Suppressor macrophage (primary cell): Measurements from ENCODE around the gene NLGN3.
"Not testable (repeated sequence)": the region's sequence is repeated elsewhere in the genome, so short reads cannot be mapped to it uniquely, and the experiment has no call there.

Source experiments
- DNase-seq, 4 experiments: peaks; one replicate each; pipeline ENCODE4 v3.0.0-alpha.2; 2020 to 2022

NLGN3 gene

GRCh38 chrX:71170660-71171059 lies 26.0 kb downstream of the NLGN3 start:
- DNase-seq: no peak

GRCh38 chrX:71171110-71171801 lies 26.6 kb downstream of the NLGN3 start:
- DNase-seq: peak in 2 of 4 experiments; percentile 24 to 42

GRCh38 chrX:71173440-71173839 lies 28.8 kb downstream of the NLGN3 start:
- DNase-seq: no peak

GRCh38 chrX:71174795-71175194 lies 30.2 kb downstream of the NLGN3 start:
- DNase-seq: no peak

GRCh38 chrX:71175531-71175930 lies 30.9 kb downstream of the NLGN3 start:
- DNase-seq: no peak

GRCh38 chrX:71177327-71177726 lies 32.7 kb downstream of the NLGN3 start:
- DNase-seq: no peak

GRCh38 chrX:71178908-71179307 lies 34.3 kb downstream of the NLGN3 start:
- peak; percentile 60 to 76 (median 66) for DNase-seq

GRCh38 chrX:71180579-71181265 lies 36.1 kb downstream of the NLGN3 start:
- not testable (repeated sequence) for DNase-seq

- DNase-seq: peak in 2 of 4 experiments; percentile 22 to 49
Observed at GRCh38 chrX:71181558-71181909, 36.9 kb downstream of the NLGN3 start.

GRCh38 chrX:71181910-71182799 lies 37.5 kb downstream of the NLGN3 start:
- peak; percentile 90 to 95 (median 94) for DNase-seq

GRCh38 chrX:71182871-71183270 lies 38.2 kb downstream of the NLGN3 start:
- no peak for DNase-seq

GRCh38 chrX:71183341-71183740 lies 38.7 kb downstream of the NLGN3 start:
- DNase-seq: no peak

GRCh38 chrX:71184092-71184491 lies 39.5 kb downstream of the NLGN3 start:
- DNase-seq: no peak

GRCh38 chrX:71184803-71185495 lies 40.3 kb downstream of the NLGN3 start:
- no peak for DNase-seq

GRCh38 chrX:71191248-71191647 lies 46.6 kb downstream of the NLGN3 start:
- no peak for DNase-seq

GRCh38 chrX:71195964-71196649 lies 51.5 kb downstream of the NLGN3 start:
- DNase-seq: no peak

GRCh38 chrX:71198066-71198465 lies 53.4 kb downstream of the NLGN3 start:
- DNase-seq: peak; percentile 43 to 74 (median 68)

- DNase-seq: no peak
Observed at GRCh38 chrX:71199252-71200008, 54.8 kb downstream of the NLGN3 start.

GRCh38 chrX:71210816-71211215 lies 66.2 kb downstream of the NLGN3 start:
- DNase-seq: no peak

- no peak for DNase-seq
Observed at GRCh38 chrX:71212536-71212935, 67.9 kb downstream of the NLGN3 start.

- no peak for DNase-seq
Observed at GRCh38 chrX:71214152-71214551, 69.5 kb downstream of the NLGN3 start.
